GM23248 (cell line): Measurements from ENCODE around the gene COPS6. TPM values are rescaled to one million over a fixed set of nuclear protein-coding genes. Genes with fewer than 3 reads are reported as not detected.
"Not testable (repeated sequence)": the region's sequence is repeated elsewhere in the genome, so short reads cannot be mapped to it uniquely, and the experiment has no call there.

Source experiments
- DNase-seq: peaks from one replicate; pipeline ENCODE4 v3.0.0-alpha.2; 2015
- H2AFZ ChIP-seq: fragments of 200-600 bp; sonication (generic); 2 replicates; pipeline ENCODE4 v1.6.1; 2016; ENCODE audit warnings: antibody characterized with exemption
- H3F3A ChIP-seq: fragments of 200-600 bp; sonication (generic); 2 replicates; pipeline ENCODE4 v1.6.1; 2016; ENCODE audit warnings: mild to moderate bottlenecking, antibody characterized with exemption, mixed run types; ENCODE audit not compliant: insufficient read depth
- H3K27ac ChIP-seq: fragments of 200-600 bp; sonication (generic); 2 replicates; pipeline ENCODE4 v1.5.1; 2016; ENCODE audit warnings: mild to moderate bottlenecking
- H3K27me3 ChIP-seq: fragments of 200-600 bp; sonication (generic); replicated peaks from 2 replicates; pipeline ENCODE4 v1.6.1; 2016; ENCODE audit warnings: mild to moderate bottlenecking; ENCODE audit not compliant: insufficient read depth
- H3K36me3 ChIP-seq: fragments of 200-600 bp; sonication (generic); 2 replicates; pipeline ENCODE4 v1.6.1; 2016; ENCODE audit warnings: low read depth, mild to moderate bottlenecking
- H3K4me1 ChIP-seq: fragments of 200-600 bp; sonication (generic); 2 replicates; pipeline ENCODE4 v1.6.1; 2016; ENCODE audit warnings: mild to moderate bottlenecking; ENCODE audit not compliant: insufficient read depth
- H3K4me2 ChIP-seq: fragments of 200-600 bp; sonication (generic); one replicate; pipeline ENCODE4 v1.6.1; 2016; ENCODE audit warnings: mild to moderate bottlenecking; ENCODE audit not compliant: unreplicated experiment
- H3K4me3 ChIP-seq: fragments of 200-600 bp; sonication (generic); 2 replicates; pipeline ENCODE4 v1.5.1; 2016; ENCODE audit warnings: mild to moderate bottlenecking
- H3K79me2 ChIP-seq: fragments of 200-600 bp; sonication (generic); 2 replicates; pipeline ENCODE4 v1.6.1; 2016; ENCODE audit warnings: mild to moderate bottlenecking; ENCODE audit not compliant: insufficient read depth
- H3K9ac ChIP-seq: fragments of 200-600 bp; sonication (generic); 2 replicates; pipeline ENCODE4 v1.6.1; 2016; ENCODE audit warnings: mild to moderate bottlenecking
- H3K9me2 ChIP-seq: fragments of 200-600 bp; sonication (generic); 2 replicates; pipeline ENCODE4 v1.6.1; 2016; ENCODE audit warnings: mixed run types, mild to moderate bottlenecking, moderate library complexity; ENCODE audit not compliant: insufficient read depth
- H3K9me3 ChIP-seq: fragments of 200-600 bp; sonication (generic); one replicate; pipeline ENCODE4 v1.6.1; 2017; ENCODE audit warnings: low read depth
- H4K20me1 ChIP-seq: fragments of 200-600 bp; sonication (generic); 2 replicates; pipeline ENCODE4 v1.6.0; 2016; ENCODE audit not compliant: insufficient read depth
- EZH2 ChIP-seq: fragments of 200-600 bp; sonication (generic); IDR thresholded peaks from 2 replicates; pipeline ENCODE4 v1.6.1; 2018; ENCODE audit warnings: antibody characterized with exemption, mild to moderate bottlenecking; ENCODE audit not compliant: insufficient read depth, poor library complexity, severe bottlenecking
- EZH2phosphoT487 ChIP-seq: fragments of 200-600 bp; sonication (generic); IDR thresholded peaks from 2 replicates; pipeline ENCODE4 v1.6.1; 2018; ENCODE audit warnings: antibody characterized with exemption, moderate library complexity, mild to moderate bottlenecking, low read depth; ENCODE audit not compliant: insufficient read depth
- WGBS, 2 experiments: methylation state at CpG; one replicate each; pipeline ENCODE4 v1.1.6; 2015 to 2017; ENCODE audit warnings: low lambda C conversion rate in 2 of 2, low coverage in 1 of 2; ENCODE audit errors: missing lambda C conversion rate in 2 of 2; 5-methylcytosine and 5-hydroxymethylcytosine counted together
- in situ Hi-C: fragments of 300-500 bp; cut with MboI; formaldehyde crosslinking; loops from 2 replicates; pipeline ENCODE4 v1.15.0; 2020
- polyA plus RNA-seq: library from polyadenylated mRNA; unstranded; fragments of >200 nt; fragmentation: Nextera tagmentation; extraction: Ambion mirVana; gene quantifications from 2 replicates; pipeline ENCODE4 v1.2.1, GENCODE V29; 2016
- total RNA-seq: library from RNA; depleted of rRNA; stranded (reverse); fragments of >200 nt; shearing (Covaris generic); gene quantifications from 2 replicates; pipeline ENCODE4 v1.2.3, GENCODE V29; 2014

COPS6 gene
- total and polyA plus RNA-seq, 2 experiments from 2014 or later: 79.1 to 214 TPM

DNA sequence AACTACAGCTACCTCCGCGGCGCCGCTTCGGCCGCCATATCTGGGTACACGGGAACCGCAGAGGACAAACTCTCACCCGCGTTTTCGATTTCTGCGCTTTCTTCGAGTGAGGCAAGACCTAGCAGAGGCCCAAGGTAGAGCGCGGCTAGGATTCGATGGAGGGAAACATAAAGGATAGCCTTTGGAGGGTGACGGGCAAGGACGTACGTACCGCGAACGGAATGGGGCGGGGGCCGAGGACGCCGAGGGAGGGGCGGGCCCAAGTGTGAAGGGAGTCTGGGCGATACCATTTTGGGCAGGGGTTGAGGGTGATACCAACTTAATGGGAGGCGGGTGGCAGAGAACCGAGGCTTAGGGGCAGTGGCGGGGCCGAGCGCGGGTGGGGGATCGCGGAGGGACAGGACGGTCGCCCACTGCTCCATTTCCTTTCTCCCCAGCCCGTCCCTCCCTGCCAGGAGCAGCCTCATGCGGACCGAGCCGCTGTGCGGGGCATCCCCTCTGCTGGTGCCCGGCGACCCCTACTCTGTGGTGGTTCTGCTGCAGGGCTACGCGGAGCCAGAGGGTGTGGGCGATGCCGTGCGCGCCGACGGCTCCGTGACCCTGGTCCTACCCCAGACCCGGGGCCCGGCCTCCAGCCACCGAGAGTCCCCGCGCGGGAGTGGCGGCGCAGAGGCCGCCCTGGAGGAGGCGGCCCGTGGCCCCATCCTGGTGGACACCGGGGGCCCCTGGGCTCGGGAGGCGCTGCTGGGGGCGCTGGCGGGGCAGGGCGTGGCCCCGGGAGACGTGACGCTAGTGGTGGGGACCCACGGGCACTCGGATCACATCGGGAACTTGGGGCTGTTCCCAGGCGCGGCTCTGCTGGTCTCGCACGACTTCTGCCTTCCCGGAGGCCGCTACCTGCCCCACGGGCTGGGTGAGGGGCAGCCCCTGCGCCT is 38.4 kb downstream of the COPS6 start, which contains the start of gene MBLAC1:
Gene MBLAC1 (plus strand): TSS at position 37 of the 935 bp plus-strand sequence. CDS start 429 bp downstream, at position 466.
- Histone ChIP-seq H3K9me3 (no peaks in the 10 kb centered on the region), H3K4me3 (peak within 1 kb of the TSS; percentile 99), H3K27me3 (no peaks in the 10 kb centered on the region), H3K79me2 (peaks cover 13% of the 10 kb centered on the region), H3K9me2 (no peaks in the 10 kb centered on the region), H3K9ac (peak within 1 kb of the TSS; percentile 94), H3K4me1 (peaks cover 3% of the 10 kb centered on the region; the same call in 1 of the 2 replicates), H3F3A (peaks cover 4% of the 10 kb centered on the region; the same call in 1 of the 2 replicates), H3K4me2 (peak within 1 kb of the TSS; percentile 99), H3K36me3 (no peaks in the 10 kb centered on the region), H4K20me1 (no peaks in the 10 kb centered on the region), H2AFZ (peak within 1 kb of the TSS; percentile 95), H3K27ac (peak within 1 kb of the TSS; percentile 97)
- peak; percentile 95 for DNase-seq
- no peak for TF ChIP-seq EZH2phosphoT487
- no peak for TF ChIP-seq EZH2
- in situ Hi-C loops: no loop called here
- WGBS, 2 experiments: 0 to 3% methylated on average over 48 to 55 of the region's 85 CpGs

DNA sequence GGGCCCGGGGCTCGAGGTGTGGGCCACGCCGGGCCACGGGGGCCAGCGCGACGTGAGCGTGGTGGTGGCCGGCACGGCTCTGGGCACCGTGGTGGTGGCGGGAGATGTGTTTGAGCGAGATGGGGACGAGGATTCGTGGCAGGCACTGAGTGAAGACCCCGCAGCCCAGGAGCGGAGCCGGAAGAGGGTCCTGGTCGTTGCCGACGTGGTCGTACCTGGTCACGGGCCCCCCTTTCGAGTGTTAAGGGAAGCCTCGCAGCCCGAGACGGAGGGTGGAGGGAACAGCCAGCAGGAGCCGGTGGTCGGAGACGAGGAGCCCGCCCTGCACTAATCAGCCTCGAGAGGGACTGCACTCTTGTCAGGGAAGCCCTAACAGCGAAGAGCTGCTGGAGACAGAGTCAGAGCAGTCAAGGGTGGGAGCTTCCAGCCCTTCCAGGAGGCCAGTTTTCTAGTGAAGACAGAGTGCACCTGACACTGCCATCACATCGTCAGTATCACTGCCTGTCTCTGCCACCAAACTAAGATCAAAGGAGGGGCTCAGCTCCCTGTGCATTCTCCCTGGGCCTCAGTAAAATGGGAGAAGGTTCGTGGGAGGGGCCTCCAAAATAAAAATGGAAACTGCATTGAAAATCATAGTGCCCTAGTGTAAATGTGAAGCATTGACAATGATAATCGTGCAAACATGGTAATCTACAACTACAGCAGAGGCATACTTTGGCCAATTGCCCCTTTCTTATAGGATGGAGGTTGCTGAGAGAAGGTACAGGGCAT is 39.3 kb downstream of the COPS6 start:
- Histone ChIP-seq H3F3A (peaks cover 4% of the 10 kb centered on the region; the same call in 1 of the 2 replicates), H3K9me3 (no peaks in the 10 kb centered on the region), H3K9me2 (no peaks in the 10 kb centered on the region), H3K27ac (no peak overlapping the region), H3K36me3 (no peaks in the 10 kb centered on the region), H4K20me1 (no peaks in the 10 kb centered on the region), H3K27me3 (no peaks in the 10 kb centered on the region), H3K4me3 (peak overlapping the region; percentile 99), H2AFZ (peak overlapping the region; percentile 95), H3K9ac (peak overlapping the region; percentile 94), H3K4me1 (peaks cover 3% of the 10 kb centered on the region; the same call in 1 of the 2 replicates), H3K4me2 (peak overlapping the region; percentile 99), H3K79me2 (peaks cover 5% of the 10 kb centered on the region; the same call in 1 of the 2 replicates)
- DNase-seq: peak; percentile 43
- TF ChIP-seq EZH2phosphoT487 (no peak), EZH2 (no peak)
- in situ Hi-C loops: no loop called here
- WGBS, 2 experiments: 6 to 7% methylated on average over 37 of the region's 37 CpGs

DNA sequence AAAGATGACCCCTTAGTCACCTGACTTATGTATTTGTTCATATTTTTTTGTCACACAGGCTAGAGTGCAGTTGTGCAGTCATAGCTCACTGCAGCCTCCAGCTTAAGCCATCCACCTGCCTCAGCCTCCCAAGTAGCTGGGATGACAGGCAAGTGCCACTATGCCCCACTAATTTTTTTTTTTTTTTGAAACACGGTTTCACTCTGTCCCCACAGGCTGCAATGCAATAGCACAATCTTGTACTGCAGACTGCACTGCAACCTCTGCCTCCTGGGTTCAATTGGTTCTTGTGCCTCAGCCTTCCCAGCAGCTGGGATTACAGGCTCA is 39.8 kb downstream of the COPS6 start:
- Histone ChIP-seq H3K27me3 (no peaks in the 10 kb centered on the region), H2AFZ (no peak overlapping the region), H3K4me1 (peaks cover 3% of the 10 kb centered on the region; the same call in 1 of the 2 replicates), H3F3A (peaks cover 4% of the 10 kb centered on the region; the same call in 1 of the 2 replicates), H3K79me2 (peaks cover 5% of the 10 kb centered on the region; the same call in 1 of the 2 replicates), H3K27ac (no peak overlapping the region), H3K9ac (no peak overlapping the region), H3K36me3 (no peaks in the 10 kb centered on the region), H3K9me2 (no peaks in the 10 kb centered on the region), H3K4me2 (no peak overlapping the region), H3K9me3 (no peaks in the 10 kb centered on the region), H3K4me3 (no peak overlapping the region), H4K20me1 (no peaks in the 10 kb centered on the region)
- 38 to 62% methylated on average over 1 of the region's 1 CpG for WGBS, 2 experiments
- DNase-seq: no peak
- no peak for TF ChIP-seq EZH2phosphoT487
- no peak for TF ChIP-seq EZH2
- in situ Hi-C loops: no loop called here

DNA sequence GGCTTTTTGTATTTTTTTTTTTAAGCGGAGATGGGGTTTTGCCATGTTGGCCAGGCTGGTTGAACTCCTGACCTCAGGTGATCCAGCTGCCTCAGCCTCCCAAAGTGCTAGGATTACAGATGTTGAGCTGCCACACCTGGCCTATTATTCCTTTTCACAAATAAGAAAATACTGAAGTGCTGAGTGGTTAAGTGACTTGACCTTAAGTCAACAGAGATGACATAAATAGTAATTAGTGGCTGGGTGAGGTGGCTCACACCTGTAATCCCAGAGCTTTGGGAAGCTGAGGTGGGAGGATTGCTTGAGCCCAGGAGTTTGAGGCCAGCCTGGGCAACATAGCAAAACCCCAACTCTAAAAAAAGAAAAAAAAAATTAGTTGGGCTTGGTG is 41.4 kb downstream of the COPS6 start:
- H3K4me3 ChIP-seq, DNase-seq, H3K36me3 ChIP-seq, H3K79me2 ChIP-seq, H3K9ac ChIP-seq, H3K9me3 ChIP-seq, H4K20me1 ChIP-seq, H3K9me2 ChIP-seq, H3K27me3 ChIP-seq, H3K27ac ChIP-seq, H3K4me2 ChIP-seq, H2AFZ ChIP-seq, H3F3A ChIP-seq, H3K4me1 ChIP-seq, in situ Hi-C loops: not testable (repeated sequence)
- 90 to 100% methylated on average over 1 of the region's 1 CpG for WGBS, 2 experiments
